Neural cell (in vitro differentiated cells): Measurements from ENCODE around the gene NDUFA11.

ENCODE experiments used
- CTCF ChIP-seq: fragments of 450-650 bp; IDR thresholded peaks from 2 replicates; pipeline ENCODE4 v1.5.1; 2014; ENCODE audit warnings: antibody characterized with exemption, mild to moderate bottlenecking, moderate library complexity; ENCODE audit not compliant: poor library complexity, severe bottlenecking
- EZH2 ChIP-seq: fragments of 200-600, 300-800 bp; shearing (Covaris generic), sonication (generic); IDR thresholded peaks from 2 replicates; pipeline ENCODE4 v1.6.1; 2014; ENCODE audit warnings: antibody characterized with exemption, low read length, borderline replicate concordance, mild to moderate bottlenecking; ENCODE audit not compliant: insufficient read depth, poor library complexity, severe bottlenecking
- SMC3 ChIP-seq: fragments of 450-650 bp; conservative IDR thresholded peaks from 2 replicates; pipeline ENCODE4 v1.6.1; 2014; ENCODE audit warnings: antibody characterized with exemption, mild to moderate bottlenecking, moderate library complexity; ENCODE audit not compliant: poor library complexity
- TAF1 ChIP-seq: IDR thresholded peaks from 2 replicates; pipeline ENCODE4 v1.6.1; 2012; ENCODE audit warnings: low read depth

DNA sequence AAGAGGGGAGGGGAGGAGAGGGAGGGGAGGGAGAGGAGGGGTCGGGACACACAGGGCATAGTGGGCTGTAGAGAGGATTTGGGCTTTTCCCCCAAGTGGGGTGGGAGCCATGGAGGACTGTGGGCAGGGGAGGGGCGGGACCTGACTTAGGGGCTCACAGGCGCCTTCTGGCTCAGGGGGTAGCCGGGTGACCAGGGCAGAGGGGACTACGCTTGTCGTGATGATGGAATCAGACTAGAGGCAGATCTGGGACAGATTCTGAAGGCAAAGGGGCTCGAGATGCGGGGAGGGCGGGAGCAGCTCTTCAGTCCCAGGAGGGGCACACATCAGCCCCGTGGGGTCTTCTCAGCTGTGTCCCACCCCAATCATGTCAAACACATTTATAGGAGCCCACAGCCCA lies 13.5 kb downstream of the NDUFA11 start:
- TF ChIP-seq SMC3 (no peak), TAF1 (no peak), CTCF (no peak), EZH2 (no peak)
